T-helper 22 cell (primary cell): Measurements from ENCODE around the gene HTR6.

ENCODE experiments used
- DNase-seq: peaks from one replicate; pipeline ENCODE4 v3.0.0-alpha.2; 2020; ENCODE audit warnings: low read depth

The HTR6 gene

GRCh38 chr1:19656780-19657466 lies 7.8 kb upstream of the HTR6 start:
- no peak for DNase-seq

- no peak for DNase-seq
These were observed 7.2 kb upstream of the HTR6 start for GRCh38 chr1:19657511-19657910.

DNA sequence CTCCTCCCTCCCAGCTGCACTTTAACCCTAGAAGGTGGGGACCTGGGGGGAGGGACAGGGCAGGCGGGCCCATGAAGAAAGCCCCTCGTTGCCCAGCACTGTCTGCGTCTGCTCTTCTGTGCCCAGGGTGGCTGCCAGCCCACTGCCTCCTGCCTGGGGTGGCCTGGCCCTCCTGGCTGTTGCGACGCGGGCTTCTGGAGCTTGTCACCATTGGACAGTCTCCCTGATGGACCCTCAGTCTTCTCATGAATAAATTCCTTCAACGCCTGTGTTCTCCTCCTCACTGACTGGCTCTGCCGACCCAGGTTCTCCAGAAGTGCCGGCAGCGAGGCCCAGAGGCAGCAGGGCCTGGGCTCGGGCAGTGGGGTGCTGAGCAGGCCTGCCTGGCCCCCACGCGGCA lies 6.5 kb upstream of the HTR6 start:
- DNase-seq = no peak

- no peak for DNase-seq
These were observed 2.9 kb upstream of the HTR6 start for GRCh38 chr1:19661721-19662228.

GRCh38 chr1:19662313-19662712 lies 2.4 kb upstream of the HTR6 start:
- DNase-seq = no peak

DNA sequence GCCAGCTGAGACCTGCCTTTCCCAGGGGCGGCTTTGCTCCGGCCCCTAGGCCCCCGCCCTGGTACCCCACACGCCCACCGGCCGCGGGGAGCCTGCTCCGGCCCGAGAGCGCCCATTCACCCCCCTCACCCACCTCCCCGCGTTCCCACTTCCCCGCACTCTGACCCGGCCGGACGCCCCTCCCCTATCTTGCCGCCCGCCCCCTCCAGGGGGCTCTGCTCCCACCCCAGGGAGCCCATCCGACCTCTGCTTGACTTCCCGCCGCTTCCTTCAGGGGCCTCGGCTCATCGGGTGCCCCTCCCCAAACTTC lies 466 bp downstream of the HTR6 start:
- no peak for DNase-seq

GRCh38 chr1:19665496-19666465 lies 1.1 kb downstream of the HTR6 start:
- DNase-seq = no peak

DNA sequence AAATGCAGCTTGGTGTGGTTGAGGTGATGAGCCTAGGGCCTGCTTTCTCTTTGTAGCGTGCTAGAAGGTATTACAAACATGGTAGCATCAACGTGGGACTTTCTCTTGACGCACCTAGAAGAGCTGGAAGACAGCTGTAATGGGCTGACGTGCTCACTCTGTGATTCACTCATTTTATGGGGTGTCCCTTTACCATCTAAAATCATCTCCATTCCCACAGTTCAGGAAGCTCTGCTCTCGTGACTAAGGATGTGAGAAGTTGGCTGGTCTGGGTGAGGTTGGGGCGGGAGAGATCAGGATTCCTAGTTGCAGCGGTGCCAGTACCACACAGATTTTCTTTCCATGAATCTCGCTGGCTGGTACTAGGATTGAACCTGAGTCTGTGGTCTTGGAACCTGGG lies 4.2 kb downstream of the HTR6 start:
- DNase-seq = no peak

GRCh38 chr1:19670787-19671186 lies 6.1 kb downstream of the HTR6 start:
- no peak for DNase-seq

- no peak for DNase-seq
These were observed 7.6 kb downstream of the HTR6 start for GRCh38 chr1:19672237-19672636.

DNA sequence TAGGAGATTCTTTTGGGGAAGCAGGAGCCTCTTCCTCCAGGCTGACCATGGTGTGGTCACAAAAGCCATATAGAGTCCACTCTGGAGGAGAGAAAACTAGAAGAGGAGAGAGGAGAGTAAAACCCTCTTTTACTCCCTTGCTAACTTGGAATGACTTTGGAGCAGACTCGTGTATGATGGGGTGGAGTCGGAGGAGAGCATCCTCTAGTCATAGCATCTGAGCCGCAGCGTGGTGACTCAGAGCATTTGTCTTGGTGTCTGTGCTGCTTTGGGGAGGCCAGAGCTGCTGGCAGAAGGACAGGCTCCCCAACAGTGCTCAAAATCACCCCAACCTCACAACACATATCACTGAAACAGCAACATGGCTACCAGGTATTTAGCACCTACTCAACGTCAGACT lies 11.1 kb downstream of the HTR6 start:
- no peak for DNase-seq

DNA sequence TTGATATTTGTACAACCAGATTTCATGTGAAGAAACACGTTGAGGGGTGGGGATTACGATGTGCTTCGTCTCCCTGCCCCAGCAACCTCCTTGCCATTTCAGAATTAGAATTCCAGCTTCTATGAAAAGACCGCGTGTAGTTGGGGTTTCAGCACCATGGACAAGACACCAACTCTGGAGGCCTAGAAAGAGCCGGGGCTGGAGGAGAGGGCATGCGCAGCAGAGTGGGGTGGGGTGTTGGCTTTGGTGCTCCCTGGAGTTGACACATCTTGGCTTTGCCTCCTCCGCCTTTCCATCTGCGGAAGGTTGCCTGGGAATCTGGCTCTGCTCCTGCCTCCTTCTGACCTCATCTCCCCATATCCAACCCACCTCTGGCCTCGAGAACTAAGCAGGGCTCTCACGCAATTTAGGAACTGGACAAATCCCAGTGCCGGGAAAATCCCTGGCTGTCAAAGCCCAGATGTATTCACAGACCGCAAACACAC lies 11.8 kb downstream of the HTR6 start:
- no peak for DNase-seq

- no peak for DNase-seq
These were observed 13.8 kb downstream of the HTR6 start for GRCh38 chr1:19678493-19678892.

DNA sequence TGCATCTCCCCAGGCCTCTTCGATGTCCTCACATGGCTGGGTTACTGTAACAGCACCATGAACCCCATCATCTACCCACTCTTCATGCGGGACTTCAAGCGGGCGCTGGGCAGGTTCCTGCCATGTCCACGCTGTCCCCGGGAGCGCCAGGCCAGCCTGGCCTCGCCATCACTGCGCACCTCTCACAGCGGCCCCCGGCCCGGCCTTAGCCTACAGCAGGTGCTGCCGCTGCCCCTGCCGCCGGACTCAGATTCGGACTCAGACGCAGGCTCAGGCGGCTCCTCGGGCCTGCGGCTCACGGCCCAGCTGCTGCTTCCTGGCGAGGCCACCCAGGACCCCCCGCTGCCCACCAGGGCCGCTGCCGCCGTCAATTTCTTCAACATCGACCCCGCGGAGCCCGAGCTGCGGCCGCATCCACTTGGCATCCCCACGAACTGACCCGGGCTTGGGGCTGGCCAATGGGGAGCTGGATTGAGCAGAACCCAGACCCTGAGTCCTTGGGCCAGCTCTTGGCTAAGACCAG lies 14.3 kb downstream of the HTR6 start:
- no peak for DNase-seq

GRCh38 chr1:19679691-19680090 lies 15.0 kb downstream of the HTR6 start:
- no peak for DNase-seq

DNA sequence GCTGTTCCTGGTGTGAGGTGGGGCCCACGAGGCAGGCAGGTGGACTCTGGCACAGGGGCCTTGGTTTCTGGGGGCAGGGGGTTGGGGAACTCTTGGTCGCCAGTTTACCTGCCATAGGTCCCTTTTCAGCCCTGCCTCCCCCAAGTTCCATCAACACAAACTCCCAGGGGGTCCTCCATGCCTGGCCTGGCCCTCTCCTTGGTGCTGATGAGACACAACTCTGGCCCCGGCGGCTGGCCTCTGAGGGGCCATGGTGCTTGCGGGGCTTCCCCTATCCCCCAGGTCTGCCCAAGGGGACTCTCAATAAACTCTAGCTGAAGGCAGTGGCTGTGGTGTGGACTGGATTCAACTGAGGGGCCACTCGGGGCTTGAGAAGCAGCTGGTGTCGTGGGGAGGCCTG lies 16.0 kb downstream of the HTR6 start:
- no peak for DNase-seq

GRCh38 chr1:19682257-19682656 lies 17.6 kb downstream of the HTR6 start:
- no peak for DNase-seq

GRCh38 chr1:19682901-19683300 lies 18.2 kb downstream of the HTR6 start:
- no peak for DNase-seq

- DNase-seq = no peak
These were observed 18.7 kb downstream of the HTR6 start for GRCh38 chr1:19683351-19683750.

- no peak for DNase-seq
These were observed 20.0 kb downstream of the HTR6 start for GRCh38 chr1:19684677-19685076.

DNA sequence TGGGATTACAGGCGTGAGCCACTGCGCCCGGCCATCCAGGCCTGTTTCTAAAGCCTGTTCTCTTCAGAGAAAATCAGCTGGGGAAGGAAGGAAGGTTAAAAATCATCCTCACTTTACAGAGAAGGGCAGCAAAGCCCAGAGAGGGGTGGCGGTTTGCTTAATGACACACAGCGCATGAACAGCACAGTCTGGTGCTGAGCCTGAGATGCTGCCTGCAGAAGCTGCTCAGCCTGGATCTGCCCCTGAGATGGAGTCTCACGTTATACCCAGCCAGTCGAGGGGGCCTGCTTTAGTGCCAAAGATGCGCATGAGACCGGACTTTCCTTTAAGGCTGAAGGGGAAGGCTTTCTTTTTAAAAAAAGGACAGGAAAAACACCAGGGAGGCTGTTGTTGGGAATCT lies 21.3 kb downstream of the HTR6 start:
- no peak for DNase-seq

DNA sequence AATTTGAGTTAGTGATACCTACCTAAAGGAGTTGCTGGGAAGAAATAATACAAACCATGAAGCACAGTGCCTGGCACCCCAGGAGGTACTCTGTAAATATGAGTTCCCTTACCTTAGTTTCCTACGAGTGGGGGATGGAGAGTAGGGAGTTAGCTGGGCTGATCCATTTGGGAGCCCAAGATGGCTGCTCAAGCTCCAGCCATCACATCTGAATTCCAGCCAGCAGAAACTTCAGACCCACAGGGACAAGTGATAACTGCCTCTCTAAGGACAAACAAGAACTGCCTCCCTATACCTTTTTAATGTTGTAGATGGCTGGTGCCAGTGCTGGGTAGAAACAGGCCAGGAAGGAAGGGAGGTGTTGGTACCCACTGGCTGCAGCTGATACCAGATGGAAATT lies 22.7 kb downstream of the HTR6 start:
- no peak for DNase-seq
